K562 (cell line): ENCODE results near the gene NBR1. TPM values are rescaled to one million over a fixed set of nuclear protein-coding genes. Genes with fewer than 3 reads are reported as not detected.

ENCODE experiments used
- ATAC-seq: fragments of 200-7000 bp; cut with Tn5 transposase; 3 replicates; pipeline ENCODE4 v1.9.1; 2020; ENCODE audit warnings: moderate library complexity
- BruUV-seq: library from RNA; stranded (reverse); fragments of 400-500 nt; replicated peaks from 2 replicates; lab custom pipeline; 2021; lab: Mats Ljungman, UMichigan
- CTCF ChIA-PET: fragments of 300-600 bp; formaldehyde crosslinking; extraction: SDS; loops from one replicate; lab custom pipeline; 2021; ENCODE audit warnings: low intra/inter-chr PET ratio; lab: Yijun Ruan, JAX
- POLR2A ChIA-PET: fragments of 300-600, 350-650 bp; sonication (Branson Sonifier 250); formaldehyde crosslinking; extraction: SDS; loops from one replicate; lab custom pipeline; 2021; ENCODE audit warnings: antibody characterized with exemption, inconsistent platforms; lab: Yijun Ruan, JAX
- DNase-seq, 4 experiments: peaks; one replicate each; pipeline versions ENCODE4 v3.0.0 to v3.0.0-alpha.2; 2011 to 2018; ENCODE audit warnings: low spot score in 3 of 4, mixed read lengths in 3 of 4; ENCODE audit errors: extremely low read depth in 1 of 4
- FAIRE-seq: peaks from 2 replicates; lab custom pipeline; 2011; peaks lifted over from hg19 to GRCh38; lab: Jason Lieb, UNC
- H2AFZ ChIP-seq: 2 replicates; pipeline ENCODE4 v1.6.0; 2011; ENCODE audit warnings: low read depth, low read length, control low read depth, inconsistent platforms
- H3K27ac ChIP-seq: fragments of 200-600 bp; 3 replicates; pipeline ENCODE4 v1.8.0; 2011; ENCODE audit warnings: low read depth, mild to moderate bottlenecking, control low read depth, inconsistent platforms, low read length, moderate library complexity, mixed read lengths; ENCODE audit errors: extremely low read depth
- H3K27me3 ChIP-seq, 2 experiments: fragments of 300-600 bp in 1 of 2; 2 replicates in 1 of 2; 3 replicates in 1 of 2; pipeline versions ENCODE4 v1.6.0 to v1.8.0; 2011; ENCODE audit warnings: inconsistent platforms in 2 of 2, low read length in 2 of 2, mild to moderate bottlenecking in 1 of 2, mixed read lengths in 1 of 2, moderate library complexity in 1 of 2; ENCODE audit not compliant: control insufficient read depth in 2 of 2, insufficient read depth in 2 of 2
- H3K36me3 ChIP-seq: fragments of 300-600 bp; 3 replicates; pipeline ENCODE4 v1.8.0; 2011; ENCODE audit warnings: mild to moderate bottlenecking, low read length, inconsistent platforms; ENCODE audit not compliant: control insufficient read depth, insufficient read depth
- H3K4me1 ChIP-seq, 2 experiments: fragments of 200-600 bp in 1 of 2; replicated peaks in 1 of 2; 2 replicates in 1 of 2; 3 replicates in 1 of 2; pipeline versions ENCODE4 v1.5.1 to v1.8.0; 2011; ENCODE audit warnings: inconsistent platforms in 2 of 2, low read length in 2 of 2, mild to moderate bottlenecking in 1 of 2, mixed read lengths in 1 of 2, moderate library complexity in 1 of 2; ENCODE audit not compliant: control insufficient read depth in 2 of 2, insufficient read depth in 2 of 2
- H3K4me2 ChIP-seq: 2 replicates; pipeline ENCODE4 v1.6.1; 2011; ENCODE audit warnings: low read length, control low read depth, inconsistent platforms, mixed read lengths; ENCODE audit not compliant: insufficient read depth
- H3K4me3 ChIP-seq: fragments of 200-600 bp; sonication (generic), shearing (Covaris generic); 2 replicates; pipeline ENCODE4 v1.5.1; 2016; ENCODE audit warnings: control low read depth, inconsistent platforms
- H3K79me2 ChIP-seq: fragments of 200-600 bp; 3 replicates; pipeline ENCODE4 v1.8.0; 2011; ENCODE audit warnings: low read length, inconsistent platforms; ENCODE audit not compliant: control insufficient read depth, insufficient read depth
- H3K9ac ChIP-seq, 2 experiments: 2 replicates each; pipeline versions ENCODE4 v1.6.0 to v1.6.1; 2011; ENCODE audit warnings: low read depth in 2 of 2, low read length in 2 of 2, control low read depth in 1 of 2, inconsistent platforms in 1 of 2, mild to moderate bottlenecking in 1 of 2, mixed read lengths in 1 of 2; ENCODE audit not compliant: insufficient read depth in 1 of 2
- H3K9me1 ChIP-seq: one replicate; pipeline ENCODE4 v1.6.0; 2011; ENCODE audit warnings: inconsistent platforms, mild to moderate bottlenecking, low read length, moderate library complexity; ENCODE audit not compliant: control insufficient read depth, insufficient read depth
- H3K9me3 ChIP-seq: replicated peaks from 2 replicates; pipeline ENCODE4 v1.5.1; 2011; ENCODE audit warnings: low read depth, low read length, inconsistent platforms; ENCODE audit not compliant: control insufficient read depth, insufficient read depth
- H4K20me1 ChIP-seq: replicated peaks from 2 replicates; pipeline ENCODE4 v1.6.1; 2011; ENCODE audit warnings: low read length, inconsistent platforms, mixed read lengths; ENCODE audit not compliant: control insufficient read depth, insufficient read depth
- BACH1 ChIP-seq: fragments of 200-800 bp; sonication (Bioruptor generic); IDR thresholded peaks from 2 replicates; pipeline ENCODE4 v1.6.1; 2016; ENCODE audit warnings: missing genetic modification characterization, missing compliant biosample characterization
- C11orf30 ChIP-seq: fragments of 450-650 bp; IDR thresholded peaks from 2 replicates; pipeline ENCODE4 v1.6.1; 2016; ENCODE audit warnings: low read depth, mild to moderate bottlenecking
- ELF1 ChIP-seq: fragments of 200-800 bp; sonication (Bioruptor generic); IDR thresholded peaks from 2 replicates; pipeline ENCODE4 v1.6.1; 2016; ENCODE audit warnings: missing genetic modification characterization, missing compliant biosample characterization
- NFXL1 ChIP-seq: fragments of 450-650 bp; formaldehyde crosslinking; IDR thresholded peaks from 2 replicates; pipeline ENCODE4 v1.4.0; 2021; ENCODE audit warnings: mild to moderate bottlenecking
- SRF ChIP-seq, 2 experiments: fragments of 250-450, 450-650 bp in 1 of 2; sonication (Bioruptor Pico) in 1 of 2; sonication (generic) in 1 of 2; formaldehyde crosslinking; IDR thresholded peaks; 2 replicates each; pipeline versions ENCODE4 v1.5.0 to v1.5.1; 2020 to 2022; ENCODE audit warnings: mild to moderate bottlenecking in 1 of 2, missing genetic modification reagents in 1 of 2
- ZNF347 ChIP-seq: fragments of 450-650 bp; formaldehyde crosslinking; IDR thresholded peaks from 2 replicates; pipeline ENCODE4 v1.4.0; 2020; ENCODE audit warnings: low read depth, mild to moderate bottlenecking, moderate library complexity
- WGBS: fragments of 100-300 bp; shearing (Covaris generic); methylation state at CpG from one replicate; pipeline ENCODE4 v1.1.6; 2016; ENCODE audit warnings: low coverage, mixed read lengths; ENCODE audit not compliant: insufficient coverage; ENCODE audit errors: missing lambda C conversion rate; 5-methylcytosine and 5-hydroxymethylcytosine counted together
- in situ Hi-C: fragments of 300-500 bp; cut with MboI; formaldehyde crosslinking; loops from 4 replicates; pipeline ENCODE4 v1.15.0; 2018; ENCODE audit warnings: inconsistent platforms, mixed read lengths
- intact Hi-C: fragments of 100-400 bp; cut with micrococcal nuclease; formaldehyde crosslinking; loops from 2 replicates; pipeline ENCODE4 v1.14.2; 2022
- polyA plus RNA-seq, 8 experiments: library from polyadenylated mRNA; depleted of rRNA in 4 of 8; stranded (reverse) in 5 of 8; unstranded in 3 of 8; fragments of >200 nt; fragmentation: Nextera tagmentation in 2 of 8; fragmentation: Illumina TruSeq in 1 of 8; extraction: Ambion mirVana in 2 of 8; extraction: Trizol in 1 of 8; gene quantifications; 2 replicates each; pipeline versions ENCODE4 v1.2.1 to v1.2.3, GENCODE V29; 2011 to 2014; ENCODE audit warnings: inconsistent platforms in 1 of 8, missing spikeins in 1 of 8
- total RNA-seq, 7 experiments: library from RNA; depleted of rRNA in 6 of 7; stranded (reverse); fragments of >200 nt in 6 of 7; fragmentation: Illumina TruSeq in 2 of 7; extraction: Trizol in 2 of 7; gene quantifications; 2 replicates each; pipeline versions ENCODE4 v1.2.1 to v1.2.3, GENCODE V29; 2011 to 2021; ENCODE audit warnings: low replicate concordance in 1 of 7
- TF ChIP-seq, protein P1 (sequence below): fragments of 250-450 bp; sonication (Bioruptor Pico); IDR thresholded peaks from 2 replicates; pipeline ENCODE4 v1.5.0; 2021; ENCODE audit warnings: mild to moderate bottlenecking, borderline replicate concordance
- TF ChIP-seq, protein P2 (sequence below): fragments of 250-450 bp; sonication (Bioruptor Pico); IDR thresholded peaks from 2 replicates; pipeline ENCODE4 v1.4.0; 2020; ENCODE audit warnings: borderline replicate concordance

The NBR1 gene
- total and polyA plus RNA-seq, 9 of the 15 experiments (the other 6 are each of a cell fraction or from before 2014, with no cell fraction given) = 4.2 to 70.1 (median 39.9) TPM

DNA sequence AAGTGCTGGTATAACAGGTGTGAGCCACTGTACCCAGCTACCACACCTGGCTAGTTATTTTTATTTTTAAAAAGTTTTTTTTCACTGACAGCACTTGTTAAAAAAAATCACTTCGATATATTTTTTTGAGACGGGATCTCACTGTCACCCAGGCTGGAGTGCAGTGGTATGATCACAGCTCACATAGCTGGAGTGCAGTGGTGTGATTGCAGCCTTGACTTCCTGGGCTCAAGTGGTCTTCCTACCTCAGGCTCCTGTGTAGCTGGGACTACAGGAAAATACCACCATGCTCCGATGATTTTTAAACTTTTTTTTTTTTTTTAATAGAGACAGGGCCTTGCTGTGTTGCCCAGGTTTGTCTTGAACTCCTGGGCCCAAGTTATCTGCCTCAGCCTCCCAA is 12.9 kb downstream of the NBR1 start:
- ATAC-seq (no peak), DNase-seq (no peak), FAIRE-seq (no peak)
- H2AFZ ChIP-seq = no peak overlapping the region
- H3K27ac ChIP-seq = no peak overlapping the region
- intact Hi-C loops = no loop called here
- no peak overlapping the region for H3K4me2 ChIP-seq
- H3K9ac ChIP-seq = no peak overlapping the region
- TF ChIP-seq NFXL1 (CRISPR knock-in tag) (no peak), ZNF347 (CRISPR knock-in tag) (no peak), C11orf30 (no peak), SRF (CRISPR knock-in tag; IDR thresholded peaks at IDR 0.05) (no peak), ELF1 (tag) (no peak), BACH1 (tag) (no peak)
- TF ChIP-seq, protein P1, sequence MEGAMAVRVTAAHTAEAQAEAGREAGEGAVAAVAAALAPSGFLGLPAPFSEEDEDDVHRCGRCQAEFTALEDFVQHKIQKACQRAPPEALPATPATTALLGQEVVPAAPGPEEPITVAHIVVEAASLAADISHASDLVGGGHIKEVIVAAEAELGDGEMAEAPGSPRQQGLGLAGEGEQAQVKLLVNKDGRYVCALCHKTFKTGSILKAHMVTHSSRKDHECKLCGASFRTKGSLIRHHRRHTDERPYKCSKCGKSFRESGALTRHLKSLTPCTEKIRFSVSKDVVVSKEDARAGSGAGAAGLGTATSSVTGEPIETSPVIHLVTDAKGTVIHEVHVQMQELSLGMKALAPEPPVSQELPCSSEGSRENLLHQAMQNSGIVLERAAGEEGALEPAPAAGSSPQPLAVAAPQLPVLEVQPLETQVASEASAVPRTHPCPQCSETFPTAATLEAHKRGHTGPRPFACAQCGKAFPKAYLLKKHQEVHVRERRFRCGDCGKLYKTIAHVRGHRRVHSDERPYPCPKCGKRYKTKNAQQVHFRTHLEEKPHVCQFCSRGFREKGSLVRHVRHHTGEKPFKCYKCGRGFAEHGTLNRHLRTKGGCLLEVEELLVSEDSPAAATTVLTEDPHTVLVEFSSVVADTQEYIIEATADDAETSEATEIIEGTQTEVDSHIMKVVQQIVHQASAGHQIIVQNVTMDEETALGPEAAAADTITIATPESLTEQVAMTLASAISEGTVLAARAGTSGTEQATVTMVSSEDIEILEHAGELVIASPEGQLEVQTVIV (CRISPR knock-in tag) = no peak
- TF ChIP-seq, protein P2, sequence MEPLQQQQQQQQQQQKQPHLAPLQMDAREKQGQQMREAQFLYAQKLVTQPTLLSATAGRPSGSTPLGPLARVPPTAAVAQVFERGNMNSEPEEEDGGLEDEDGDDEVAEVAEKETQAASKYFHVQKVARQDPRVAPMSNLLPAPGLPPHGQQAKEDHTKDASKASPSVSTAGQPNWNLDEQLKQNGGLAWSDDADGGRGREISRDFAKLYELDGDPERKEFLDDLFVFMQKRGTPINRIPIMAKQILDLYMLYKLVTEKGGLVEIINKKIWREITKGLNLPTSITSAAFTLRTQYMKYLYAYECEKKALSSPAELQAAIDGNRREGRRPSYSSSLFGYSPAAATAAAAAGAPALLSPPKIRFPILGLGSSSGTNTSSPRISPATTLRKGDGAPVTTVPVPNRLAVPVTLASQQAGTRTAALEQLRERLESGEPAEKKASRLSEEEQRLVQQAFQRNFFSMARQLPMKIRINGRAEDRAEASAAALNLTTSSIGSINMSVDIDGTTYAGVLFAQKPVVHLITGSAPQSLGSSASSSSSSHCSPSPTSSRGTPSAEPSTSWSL = no peak
- H4K20me1 ChIP-seq = no peaks in the 10 kb centered on the region
- BruUV-seq = no TSS peak
- 62% methylated on average over 3 of the region's 3 CpGs for WGBS
- H3K4me1 ChIP-seq = no peaks in the 10 kb centered on the region; a peak in 1 of 5 replicates
- peaks cover 23% of the 10 kb centered on the region; the same call in 2 of the 3 replicates for H3K36me3 ChIP-seq
- H3K27me3 ChIP-seq = no peaks in the 10 kb centered on the region
- POLR2A ChIA-PET = interaction anchor here (1.9 to 2.6 kb wide), 2 partner anchors 12 to 132 kb away, joined by 4 to 12 read pairs; partner anchors contain the start of gene NBR1
- H3K4me3 ChIP-seq = no peak overlapping the region
- H3K79me2 ChIP-seq = no peaks in the 10 kb centered on the region
- H3K9me3 ChIP-seq = no peaks in the 10 kb centered on the region
- no peaks in the 10 kb centered on the region for H3K9me1 ChIP-seq
- CTCF ChIA-PET = no interaction called here
- in situ Hi-C loops = no loop called here
